Kidney glomerular epithelial cell (primary cell): ENCODE data around the gene CALCOCO1.
A peak's percentile ranks its signal among the peaks of the same experiment; 100 is the strongest.

ENCODE experiments used
- DNase-seq: peaks from one replicate; lab custom pipeline; 2025; lab: John Stamatoyannopoulos, UW

Gene CALCOCO1

GRCh38 chr12:53751336-53752191, 24.3 kb upstream of the CALCOCO1 start, which contains the start of gene CISTR:
Gene CISTR, minus strand, starts transcription at chr12:53751979.
- no peak for DNase-seq

- no peak for DNase-seq
Observed at GRCh38 chr12:53750812-53751335, 23.6 kb upstream of the CALCOCO1 start.

- DNase-seq = no peak
Observed at GRCh38 chr12:53749986-53750811, 22.9 kb upstream of the CALCOCO1 start.

- no peak for DNase-seq
Observed at GRCh38 chr12:53748072-53748840, 21.0 kb upstream of the CALCOCO1 start.

GRCh38 chr12:53747095-53747494, 19.8 kb upstream of the CALCOCO1 start:
- DNase-seq = no peak

GRCh38 chr12:53746592-53747092, 19.4 kb upstream of the CALCOCO1 start:
- peak; percentile 73 for DNase-seq

GRCh38 chr12:53744751-53745150, 17.5 kb upstream of the CALCOCO1 start:
- no peak for DNase-seq

GRCh38 chr12:53744130-53744441, 16.8 kb upstream of the CALCOCO1 start:
- DNase-seq = no peak

- DNase-seq = peak; percentile 42
Observed at GRCh38 chr12:53743266-53744129, 16.2 kb upstream of the CALCOCO1 start.

GRCh38 chr12:53740130-53740491, 12.9 kb upstream of the CALCOCO1 start:
- no peak for DNase-seq

- DNase-seq = no peak
Observed at GRCh38 chr12:53739214-53740129, 12.2 kb upstream of the CALCOCO1 start.

- no peak for DNase-seq
Observed at GRCh38 chr12:53738406-53739213, 11.4 kb upstream of the CALCOCO1 start.

- DNase-seq = no peak
Observed at GRCh38 chr12:53737951-53738405, 10.7 kb upstream of the CALCOCO1 start.

- DNase-seq = no peak
Observed at GRCh38 chr12:53737093-53737808, 10.0 kb upstream of the CALCOCO1 start.

- DNase-seq = no peak
Observed at GRCh38 chr12:53736592-53736991, 9.3 kb upstream of the CALCOCO1 start.

- DNase-seq = no peak
Observed at GRCh38 chr12:53735556-53735955, 8.3 kb upstream of the CALCOCO1 start.

- DNase-seq = no peak
Observed at GRCh38 chr12:53734425-53734824, 7.2 kb upstream of the CALCOCO1 start.

GRCh38 chr12:53733807-53734200, 6.6 kb upstream of the CALCOCO1 start:
- no peak for DNase-seq
